Measurements from ENCODE around the gene LRRC3. TPM values are rescaled to one million over a fixed set of nuclear protein-coding genes. Genes with fewer than 3 reads are reported as not detected.
A peak's percentile ranks its signal among the peaks of the same experiment; 100 is the strongest.

The LRRC3 gene
- total RNA-seq, 1 experiment from 2014 or later, result 4.7 TPM

- H3K4me1 Mint-ChIP-seq (ENCODE audit: low read depth, unreplicated experiment), result no peaks in the 10 kb centered on the region
Observed at GRCh38 chr21:44448651-44449131, 6.6 kb upstream of the LRRC3 start.

GRCh38 chr21:44449473-44450363 lies 5.6 kb upstream of the LRRC3 start:
- H3K4me1 Mint-ChIP-seq (ENCODE audit: low read depth, unreplicated experiment), result no peaks in the 10 kb centered on the region
- H3K27ac Mint-ChIP-seq (ENCODE audit: unreplicated experiment), result no peak overlapping the region
- Histone ChIP-seq H3K4me1 (0 out of 2 replicates have a peak, but pooled peaks cover 6% of the 10 kb centered on the region), H3K9me3 (no peaks in the 10 kb centered on the region), H3K36me3 (ENCODE audit: control insufficient read depth, insufficient read depth, low read length) (no peaks in the 10 kb centered on the region), H3K27me3 (replicated peaks; ENCODE audit: control insufficient read depth, insufficient read depth, low read length) (no peaks in the 10 kb centered on the region), H3K4me3 (ENCODE audit: low read depth, low read length) (no peak overlapping the region)
- no peaks in the 10 kb centered on the region for H3K27me3 Mint-ChIP-seq (ENCODE audit: insufficient read depth, unreplicated experiment)
- peak in 1 of 2 experiments; percentile 29 for DNase-seq
- BruUV-seq (replicated peaks), result no TSS peak
- intact Hi-C loops (cut with micrococcal nuclease; ENCODE audit: unreplicated experiment), result no loop called here
- H3K36me3 Mint-ChIP-seq (ENCODE audit: insufficient read depth, unreplicated experiment), result no peaks in the 10 kb centered on the region
- peaks cover 7% of the 10 kb centered on the region for H3K9me3 Mint-ChIP-seq (ENCODE audit: unreplicated experiment)
- TF ChIP-seq CTCF (IDR thresholded peaks at IDR 0.05; ENCODE audit: insufficient read depth in 1 of 2, low read depth in 1 of 2, low read length in 1 of 2, severe bottlenecking in 1 of 2, unreplicated experiment in 1 of 2), result no peak
- POLR2A ChIA-PET, result no interaction called here
- CTCF ChIA-PET, result no interaction called here
- no peak overlapping the region for H3K4me3 Mint-ChIP-seq (ENCODE audit: unreplicated experiment)

More at GRCh38 chr21:44448651-44449131, 6.6 kb upstream of the LRRC3 start:
- Mint-ChIP-seq H3K36me3 (ENCODE audit: insufficient read depth, unreplicated experiment) (no peaks in the 10 kb centered on the region), H3K4me3 (ENCODE audit: unreplicated experiment) (no peak overlapping the region), H3K9me3 (ENCODE audit: unreplicated experiment) (no peaks in the 10 kb centered on the region), H3K27ac (ENCODE audit: unreplicated experiment) (no peak overlapping the region), H3K27me3 (ENCODE audit: insufficient read depth, unreplicated experiment) (no peaks in the 10 kb centered on the region)
- Histone ChIP-seq H3K9me3 (no peaks in the 10 kb centered on the region), H3K4me3 (ENCODE audit: low read depth, low read length) (no peak overlapping the region), H3K27me3 (replicated peaks; ENCODE audit: control insufficient read depth, insufficient read depth, low read length) (no peaks in the 10 kb centered on the region), H3K4me1 (0 out of 2 replicates have a peak, but pooled peaks cover 6% of the 10 kb centered on the region), H3K36me3 (ENCODE audit: control insufficient read depth, insufficient read depth, low read length) (no peaks in the 10 kb centered on the region)
- intact Hi-C loops (cut with micrococcal nuclease; ENCODE audit: unreplicated experiment), result no loop called here
- DNase-seq, result peak in 1 of 2 experiments; percentile 26
- ChIA-PET POLR2A (no interaction called here), CTCF (no interaction called here)
- no peak for TF ChIP-seq CTCF (IDR thresholded peaks at IDR 0.05; ENCODE audit: insufficient read depth in 1 of 2, low read depth in 1 of 2, low read length in 1 of 2, severe bottlenecking in 1 of 2, unreplicated experiment in 1 of 2)
- BruUV-seq (replicated peaks), result no TSS peak

GRCh38 chr21:44450402-44450801 lies 4.9 kb upstream of the LRRC3 start:
- no peak overlapping the region for H3K4me3 Mint-ChIP-seq (ENCODE audit: unreplicated experiment)
- DNase-seq, result peak in 1 of 2 experiments; percentile 23
- H3K36me3 Mint-ChIP-seq (ENCODE audit: insufficient read depth, unreplicated experiment), result no peaks in the 10 kb centered on the region
- Histone ChIP-seq H3K4me1 (0 out of 2 replicates have a peak, but pooled peaks cover 6% of the 10 kb centered on the region), H3K36me3 (ENCODE audit: control insufficient read depth, insufficient read depth, low read length) (no peaks in the 10 kb centered on the region), H3K27me3 (replicated peaks; ENCODE audit: control insufficient read depth, insufficient read depth, low read length) (no peaks in the 10 kb centered on the region), H3K4me3 (ENCODE audit: low read depth, low read length) (no peak overlapping the region), H3K9me3 (no peaks in the 10 kb centered on the region)
- no peaks in the 10 kb centered on the region for H3K27me3 Mint-ChIP-seq (ENCODE audit: insufficient read depth, unreplicated experiment)
- H3K4me1 Mint-ChIP-seq (ENCODE audit: low read depth, unreplicated experiment), result no peaks in the 10 kb centered on the region
- ChIA-PET CTCF (no interaction called here), POLR2A (no interaction called here)
- no peak overlapping the region for H3K27ac Mint-ChIP-seq (ENCODE audit: unreplicated experiment)
- intact Hi-C loops (cut with micrococcal nuclease; ENCODE audit: unreplicated experiment), result no loop called here
- H3K9me3 Mint-ChIP-seq (ENCODE audit: unreplicated experiment), result peaks cover 7% of the 10 kb centered on the region
- TF ChIP-seq CTCF (IDR thresholded peaks at IDR 0.05; ENCODE audit: insufficient read depth in 1 of 2, low read depth in 1 of 2, low read length in 1 of 2, severe bottlenecking in 1 of 2, unreplicated experiment in 1 of 2), result no peak
- no TSS peak for BruUV-seq (replicated peaks)
